HFFc6 (cell line): ENCODE results near the gene RPS6KA2. TPM values are rescaled to one million over a fixed set of nuclear protein-coding genes. Genes with fewer than 3 reads are reported as not detected.

ENCODE experiments used
- DNase-seq: peaks from one replicate; pipeline ENCODE4 v3.0.0-alpha.2; 2018
- H3K27ac Mint-ChIP-seq: 2 replicates; pipeline ENCODE4 v1.8.0; 2020; ENCODE audit warnings: mild to moderate bottlenecking, mixed read lengths
- H3K27me3 Mint-ChIP-seq: 2 replicates; pipeline ENCODE4 v1.8.0; 2021; ENCODE audit warnings: mild to moderate bottlenecking, moderate library complexity, mixed read lengths; ENCODE audit not compliant: insufficient read depth
- H3K36me3 Mint-ChIP-seq: 2 replicates; pipeline ENCODE4 v1.8.0; 2021; ENCODE audit warnings: low read depth, mixed read lengths
- H3K4me1 Mint-ChIP-seq: 2 replicates; pipeline ENCODE4 v1.8.0; 2020; ENCODE audit warnings: low read depth, mixed read lengths
- H3K4me3 Mint-ChIP-seq: 2 replicates; pipeline ENCODE4 v1.8.0; 2020; ENCODE audit warnings: mild to moderate bottlenecking, moderate library complexity, mixed read lengths
- H3K9me3 Mint-ChIP-seq: 2 replicates; pipeline ENCODE4 v1.8.0; 2020; ENCODE audit warnings: mild to moderate bottlenecking, mixed read lengths
- total RNA-seq, 6 experiments: library from RNA; stranded (reverse); fragmentation: NEBNext Ultra II Directional; extraction: Animal tissue kit (Norgen Biotek cat#: 25700); gene quantifications; 2 replicates in 1 of 6; 3 replicates in 5 of 6; pipeline ENCODE4 v1.2.3, GENCODE V29; 2021
- TF ChIP-seq, protein P1 (sequence below): fragments of 200-600 bp; sonication (generic); IDR thresholded peaks from 2 replicates; pipeline ENCODE4 v1.5.0; 2021; ENCODE audit warnings: antibody characterized with exemption, mild to moderate bottlenecking

The RPS6KA2 gene
- total RNA-seq, 6 experiments from 2014 or later: 10.1 to 13.9 (median 11.9) TPM

GRCh38 chr6:166377721-166378120, 249.3 kb downstream of the RPS6KA2 start:
- Mint-ChIP-seq H3K4me1 (peaks cover 9% of the 10 kb centered on the region), H3K4me3 (no peak overlapping the region)

GRCh38 chr6:166375013-166375412, 252.0 kb downstream of the RPS6KA2 start:
- Mint-ChIP-seq H3K4me1 (no peaks in the 10 kb centered on the region), H3K27me3 (no peaks in the 10 kb centered on the region), H3K27ac (no peak overlapping the region), H3K4me3 (no peak overlapping the region), H3K36me3 (no peaks in the 10 kb centered on the region), H3K9me3 (no peaks in the 10 kb centered on the region)
- no peak for DNase-seq
- TF ChIP-seq, protein P1, sequence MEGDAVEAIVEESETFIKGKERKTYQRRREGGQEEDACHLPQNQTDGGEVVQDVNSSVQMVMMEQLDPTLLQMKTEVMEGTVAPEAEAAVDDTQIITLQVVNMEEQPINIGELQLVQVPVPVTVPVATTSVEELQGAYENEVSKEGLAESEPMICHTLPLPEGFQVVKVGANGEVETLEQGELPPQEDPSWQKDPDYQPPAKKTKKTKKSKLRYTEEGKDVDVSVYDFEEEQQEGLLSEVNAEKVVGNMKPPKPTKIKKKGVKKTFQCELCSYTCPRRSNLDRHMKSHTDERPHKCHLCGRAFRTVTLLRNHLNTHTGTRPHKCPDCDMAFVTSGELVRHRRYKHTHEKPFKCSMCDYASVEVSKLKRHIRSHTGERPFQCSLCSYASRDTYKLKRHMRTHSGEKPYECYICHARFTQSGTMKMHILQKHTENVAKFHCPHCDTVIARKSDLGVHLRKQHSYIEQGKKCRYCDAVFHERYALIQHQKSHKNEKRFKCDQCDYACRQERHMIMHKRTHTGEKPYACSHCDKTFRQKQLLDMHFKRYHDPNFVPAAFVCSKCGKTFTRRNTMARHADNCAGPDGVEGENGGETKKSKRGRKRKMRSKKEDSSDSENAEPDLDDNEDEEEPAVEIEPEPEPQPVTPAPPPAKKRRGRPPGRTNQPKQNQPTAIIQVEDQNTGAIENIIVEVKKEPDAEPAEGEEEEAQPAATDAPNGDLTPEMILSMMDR: no peak

More at GRCh38 chr6:166377721-166378120, 249.3 kb downstream of the RPS6KA2 start:
- TF ChIP-seq, protein P1: no peak
- no peak overlapping the region for H3K27ac Mint-ChIP-seq
- H3K36me3 Mint-ChIP-seq: no peaks in the 10 kb centered on the region
- no peaks in the 10 kb centered on the region for H3K9me3 Mint-ChIP-seq
- no peak for DNase-seq
- H3K27me3 Mint-ChIP-seq: no peaks in the 10 kb centered on the region; the same call in 1 of the 2 replicates

GRCh38 chr6:166370489-166370888, 256.6 kb downstream of the RPS6KA2 start:
- Mint-ChIP-seq H3K4me3 (no peak overlapping the region), H3K36me3 (no peaks in the 10 kb centered on the region), H3K9me3 (no peaks in the 10 kb centered on the region), H3K27me3 (no peaks in the 10 kb centered on the region; the same call in 1 of the 2 replicates), H3K4me1 (peaks cover 9% of the 10 kb centered on the region), H3K27ac (no peak overlapping the region)
- TF ChIP-seq, protein P1: no peak
- DNase-seq: no peak

DNA sequence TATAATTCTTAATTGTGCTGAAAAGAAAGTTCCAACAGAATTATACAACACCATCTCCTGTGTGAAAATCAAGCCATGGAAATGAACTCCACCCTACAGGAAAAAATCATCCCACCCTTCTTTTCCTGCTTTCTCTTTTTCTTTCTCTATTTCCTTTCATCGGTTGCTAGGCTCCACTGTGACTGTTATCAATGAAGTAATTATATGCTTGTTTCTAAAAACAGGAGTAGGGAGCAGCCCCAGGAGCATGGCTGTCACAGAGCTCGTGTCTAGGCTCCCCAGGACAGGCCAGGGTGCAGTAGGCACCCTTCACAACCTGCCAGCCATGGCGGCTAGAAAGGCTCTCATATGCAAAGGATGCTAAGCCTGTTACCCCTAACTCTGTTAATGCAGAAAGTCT, 257.3 kb downstream of the RPS6KA2 start:
- H3K4me1 Mint-ChIP-seq: peaks cover 16% of the 10 kb centered on the region
- no peaks in the 10 kb centered on the region for H3K36me3 Mint-ChIP-seq
- TF ChIP-seq, protein P1: no peak
- H3K27me3 Mint-ChIP-seq: no peaks in the 10 kb centered on the region; the same call in 1 of the 2 replicates
- H3K9me3 Mint-ChIP-seq: no peaks in the 10 kb centered on the region
- DNase-seq: no peak
- H3K27ac Mint-ChIP-seq: no peak overlapping the region
- no peak overlapping the region for H3K4me3 Mint-ChIP-seq

DNA sequence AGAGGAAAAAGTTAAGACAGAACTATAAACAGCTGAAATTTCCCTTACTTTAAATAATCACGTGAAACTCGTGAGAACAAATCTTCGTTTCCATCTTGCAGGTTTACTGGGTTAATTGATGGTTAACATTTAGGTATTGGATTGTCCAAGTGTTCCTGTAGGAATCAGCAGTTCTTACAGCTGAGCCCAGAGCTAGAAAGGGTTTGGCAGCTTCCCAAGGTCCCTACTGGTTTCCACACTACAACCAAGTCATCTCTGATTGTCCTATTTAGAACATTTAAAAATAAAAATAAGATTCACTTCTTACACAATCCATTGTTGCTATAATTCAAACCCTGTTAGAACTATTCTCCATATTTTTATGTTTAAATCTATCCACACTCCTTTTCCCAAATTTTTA, 260.1 kb downstream of the RPS6KA2 start:
- H3K4me1 Mint-ChIP-seq: peaks cover 22% of the 10 kb centered on the region
- TF ChIP-seq, protein P1: no peak
- H3K4me3 Mint-ChIP-seq: no peak overlapping the region
- H3K27me3 Mint-ChIP-seq: no peaks in the 10 kb centered on the region; the same call in 1 of the 2 replicates
- H3K9me3 Mint-ChIP-seq: no peaks in the 10 kb centered on the region
- no peaks in the 10 kb centered on the region for H3K36me3 Mint-ChIP-seq
- DNase-seq: no peak
- no peak overlapping the region for H3K27ac Mint-ChIP-seq

- peak overlapping the region; percentile 52 for H3K4me3 Mint-ChIP-seq
- peak overlapping the region; percentile 2 for H3K27ac Mint-ChIP-seq
- TF ChIP-seq, protein P1: no peak
- H3K9me3 Mint-ChIP-seq: no peaks in the 10 kb centered on the region
- H3K4me1 Mint-ChIP-seq: peaks cover 22% of the 10 kb centered on the region
- no peak for DNase-seq
- H3K36me3 Mint-ChIP-seq: no peaks in the 10 kb centered on the region
- H3K27me3 Mint-ChIP-seq: no peaks in the 10 kb centered on the region; the same call in 1 of the 2 replicates
These were observed 261.2 kb downstream of the RPS6KA2 start for GRCh38 chr6:166365806-166366205.
